HL-60/S4 treated with phorbol 12-myristate 13-acetate at 8.2 ng/mL for 4 days and 3 days (cell line): ENCODE results near the gene KNDC1.

ENCODE experiments used
- in situ Hi-C: fragments of 300-500 bp; cut with MboI; formaldehyde crosslinking; loops from 2 replicates; pipeline ENCODE4 v1.15.0; 2022; ENCODE audit warnings: low sequenced_read_pairs

KNDC1 gene

DNA sequence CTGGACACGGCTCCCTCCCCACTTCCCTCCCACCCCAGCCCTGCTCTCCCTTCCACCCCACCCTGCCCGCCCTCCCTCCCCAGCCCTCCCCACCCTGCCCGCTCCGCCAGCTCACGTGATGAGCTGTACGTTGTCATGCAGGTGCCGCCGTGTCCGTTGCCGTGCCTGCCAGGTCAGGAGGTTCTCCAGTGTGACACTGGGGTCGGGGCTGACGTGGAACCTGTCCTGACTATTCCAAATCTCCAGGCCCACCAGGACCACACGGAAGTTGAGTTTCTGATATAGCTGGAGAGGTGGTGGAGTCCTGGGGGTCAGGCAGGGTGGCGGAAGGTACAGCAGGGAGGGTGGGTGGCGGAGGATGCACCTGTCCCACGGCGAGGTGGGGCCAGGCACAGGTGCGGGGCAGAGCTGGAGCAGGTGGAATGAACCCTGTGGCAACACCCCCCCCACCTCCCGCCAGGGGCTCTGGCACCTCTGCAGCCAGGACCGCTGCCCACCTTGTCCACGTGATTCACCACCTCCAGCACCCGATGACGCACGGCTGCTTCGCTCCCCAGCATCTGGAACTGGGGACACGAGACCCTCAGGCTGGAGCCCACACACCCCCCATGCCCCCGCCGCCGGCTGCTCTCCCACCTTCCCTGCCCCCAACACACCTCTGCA, 112.4 kb downstream of the KNDC1 start:
- in situ Hi-C loops: no loop called here

DNA sequence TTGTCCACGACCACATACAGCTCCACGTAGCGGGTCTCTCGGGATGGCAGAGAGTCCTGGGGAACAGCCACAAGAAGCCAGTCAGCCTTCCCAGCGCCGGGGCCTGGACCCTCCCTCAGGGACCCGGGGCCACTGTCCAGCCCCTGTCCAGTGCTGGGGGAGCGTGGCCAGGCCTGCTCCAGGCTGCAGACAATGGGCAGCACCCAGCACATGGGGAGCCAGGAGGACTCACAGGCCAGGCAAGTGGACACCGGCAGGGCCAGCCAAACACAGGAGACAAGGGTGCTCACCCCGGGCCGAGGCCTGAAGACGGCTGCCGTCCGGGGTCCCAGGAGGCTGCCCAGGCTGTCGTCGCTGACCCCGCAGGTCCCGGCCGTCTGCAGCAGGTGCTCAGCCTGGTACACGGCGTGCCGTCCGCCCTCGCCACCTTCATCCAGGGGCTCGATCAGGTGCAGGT, 113.0 kb downstream of the KNDC1 start:
- in situ Hi-C loops: no loop called here

DNA sequence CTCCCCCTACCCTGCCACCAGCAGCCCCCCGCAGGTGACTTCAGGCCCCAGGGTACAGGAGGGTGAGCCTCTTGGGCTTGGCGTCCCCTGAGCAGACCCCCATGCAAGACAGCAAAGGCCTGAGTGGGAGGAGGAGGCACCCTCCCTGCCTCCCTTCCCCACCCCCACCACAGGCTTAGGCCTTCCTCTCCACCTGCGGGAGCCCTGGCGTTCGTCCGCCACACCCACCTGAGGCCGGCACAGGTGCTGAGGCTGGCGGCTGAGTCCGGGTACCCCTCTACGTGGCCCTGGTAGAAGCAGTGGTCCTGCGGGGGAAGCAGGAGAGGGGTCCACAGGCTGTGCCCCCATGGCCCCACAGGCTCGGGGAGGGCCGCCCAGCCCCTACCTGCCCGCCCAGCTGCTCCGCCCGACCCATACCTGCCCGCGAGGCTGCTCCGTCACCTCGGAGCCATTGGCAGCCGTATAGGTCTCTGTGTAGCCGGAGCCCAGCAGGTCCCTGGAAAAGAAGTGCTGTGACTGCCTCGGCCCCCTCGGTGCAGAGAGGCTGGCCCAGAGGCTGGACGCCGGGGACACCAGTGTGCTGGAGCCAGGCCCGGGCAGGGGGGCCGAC, 113.6 kb downstream of the KNDC1 start:
- in situ Hi-C loops: no loop called here

DNA sequence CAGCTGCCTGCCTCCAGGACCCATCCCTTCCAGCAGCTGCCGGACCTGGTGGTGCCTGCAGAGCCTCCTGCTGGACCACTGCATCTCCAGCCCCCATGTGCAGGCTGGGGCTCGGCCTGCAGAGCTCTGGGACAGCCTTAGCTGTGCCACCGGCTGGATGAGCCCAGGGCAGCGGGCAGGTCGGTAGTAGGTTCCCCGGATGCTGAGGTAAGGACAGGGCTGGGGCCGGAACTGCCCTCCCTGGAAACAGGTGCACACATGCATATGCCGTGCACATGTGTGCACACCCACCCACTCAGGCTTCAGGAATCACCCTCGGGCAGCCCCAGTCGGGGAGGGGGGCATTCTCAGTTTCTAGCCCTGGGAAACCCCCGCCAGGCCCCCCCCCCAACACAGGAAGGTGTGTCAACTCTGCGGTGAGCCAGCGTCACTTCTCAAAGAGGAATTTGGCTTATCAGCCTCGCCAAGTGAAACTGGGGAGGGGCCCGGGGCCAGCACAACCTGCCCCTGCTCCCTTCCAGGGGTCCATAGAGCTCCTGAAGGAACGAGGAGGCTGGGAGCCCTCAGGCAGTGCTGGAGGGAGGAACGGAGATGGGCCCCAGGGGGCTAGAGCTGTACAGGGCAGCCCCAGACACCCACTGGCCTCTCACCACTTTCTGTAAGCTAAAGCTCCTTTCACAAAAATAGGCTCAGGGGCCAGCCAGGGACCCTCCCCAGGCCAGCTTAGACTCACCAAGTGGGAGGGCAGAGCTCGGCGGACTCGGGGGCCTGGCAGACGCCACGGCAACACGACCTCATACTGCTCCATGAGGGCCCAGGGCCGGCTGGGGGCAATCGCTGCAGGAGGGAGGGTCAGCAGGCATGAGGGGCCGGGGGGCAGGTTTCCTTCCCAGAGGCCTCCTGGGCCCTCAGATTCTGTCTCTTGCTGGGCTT, 115.0 kb downstream of the KNDC1 start:
- in situ Hi-C loops: no loop called here

DNA sequence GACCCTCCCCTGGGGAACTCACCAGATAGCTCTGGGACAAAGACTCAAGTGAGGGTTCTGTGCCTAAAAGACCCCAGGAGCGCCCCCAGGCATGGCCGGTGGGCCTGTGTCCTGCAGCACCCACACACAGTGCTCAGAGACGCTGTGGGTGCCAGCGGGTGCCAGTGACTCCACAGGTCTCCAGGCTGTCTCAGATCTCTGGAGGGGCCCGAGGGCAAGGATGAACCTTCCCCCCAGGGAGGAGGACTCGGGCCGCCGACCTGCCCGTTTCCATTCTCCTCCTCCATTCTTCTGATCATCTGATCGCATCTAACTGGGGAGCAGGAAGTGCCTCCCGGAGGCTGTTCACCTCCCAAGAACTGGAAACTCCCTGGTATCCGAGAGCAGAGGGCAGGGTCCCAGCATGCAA, 115.7 kb downstream of the KNDC1 start:
- in situ Hi-C loops: no loop called here
